ENCODE results near the gene SETBP1.

DNA sequence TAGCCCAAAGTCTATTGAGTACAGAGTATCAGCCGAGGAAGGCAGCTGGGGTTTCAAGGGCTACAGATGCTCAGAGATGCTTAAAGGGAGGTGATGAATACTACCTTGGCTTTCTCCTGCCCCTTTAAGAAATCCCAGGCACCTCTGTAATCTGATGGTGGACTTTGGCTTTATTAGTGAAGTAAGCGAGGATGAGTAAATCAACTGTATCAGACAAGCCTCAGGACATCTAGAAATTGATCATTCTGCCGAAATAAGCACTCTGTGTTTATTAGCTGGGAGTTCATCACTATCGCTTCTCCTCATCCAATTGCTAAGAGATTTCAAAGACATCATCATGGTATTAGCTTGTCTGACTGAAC, 344.4 kb downstream of the SETBP1 start:
- TF ChIP-seq POLR2A (IDR thresholded peaks at IDR 0.05; ENCODE audit: low read depth, low read length) (no peak), TAF1 (IDR thresholded peaks at IDR 0.05; ENCODE audit: borderline replicate concordance, low read depth, low read length) (no peak)
